BE2C (cell line): ENCODE measurements around the gene TCF4.

ENCODE experiments used
- DNase-seq: peaks from one replicate; pipeline ENCODE4 v3.0.0-alpha.2; 2020
- H3K27me3 ChIP-seq: fragments of 250-450 bp; sonication (Bioruptor Pico); 2 replicates; pipeline ENCODE4 v1.5.1; 2020; ENCODE audit warnings: mild to moderate bottlenecking
- H3K36me3 ChIP-seq: fragments of 250-450 bp; sonication (Bioruptor Pico); 2 replicates; pipeline ENCODE4 v1.5.1; 2020; ENCODE audit warnings: mild to moderate bottlenecking
- H3K4me1 ChIP-seq: fragments of 250-450 bp; sonication (Bioruptor Pico); 2 replicates; pipeline ENCODE4 v1.5.1; 2020
- H3K4me3 ChIP-seq: 2 replicates; pipeline ENCODE4 v1.5.1; 2011; ENCODE audit warnings: low read depth, low read length
- H3K9me3 ChIP-seq: fragments of 250-450 bp; sonication (Bioruptor Pico); 2 replicates; pipeline ENCODE4 v1.5.1; 2020
- CTCF ChIP-seq: IDR thresholded peaks from 2 replicates; pipeline ENCODE4 v1.5.1; 2012; ENCODE audit warnings: mild to moderate bottlenecking, low read depth, low read length

The TCF4 gene

GRCh38 chr18:55319459-55320193 is 268.4 kb downstream of the TCF4 start:
- peaks cover 3% of the 10 kb centered on the region; the same call in 1 of the 2 replicates for H3K4me1 ChIP-seq
- no peaks in the 10 kb centered on the region for H3K9me3 ChIP-seq
- no peak for DNase-seq
- H3K4me3 ChIP-seq, result peak overlapping the region; percentile 95
- no peaks in the 10 kb centered on the region for H3K27me3 ChIP-seq
- TF ChIP-seq CTCF, result no peak
- H3K36me3 ChIP-seq, result no peaks in the 10 kb centered on the region

- DNase-seq, result no peak
- H3K4me1 ChIP-seq, result no peaks in the 10 kb centered on the region
- H3K27me3 ChIP-seq, result no peaks in the 10 kb centered on the region
- no peaks in the 10 kb centered on the region for H3K36me3 ChIP-seq
- H3K4me3 ChIP-seq, result peak overlapping the region; percentile 95
- no peak for TF ChIP-seq CTCF
- H3K9me3 ChIP-seq, result no peaks in the 10 kb centered on the region
Observed at GRCh38 chr18:55318951-55319441, 269.0 kb downstream of the TCF4 start.

- Histone ChIP-seq H3K27me3 (no peaks in the 10 kb centered on the region), H3K36me3 (no peaks in the 10 kb centered on the region), H3K9me3 (no peaks in the 10 kb centered on the region), H3K4me1 (no peaks in the 10 kb centered on the region; the same call in 1 of the 2 replicates), H3K4me3 (peak overlapping the region; percentile 95)
- TF ChIP-seq CTCF, result no peak
- no peak for DNase-seq
Observed at GRCh38 chr18:55317864-55318263, 270.1 kb downstream of the TCF4 start.

- no peaks in the 10 kb centered on the region for H3K36me3 ChIP-seq
- H3K9me3 ChIP-seq, result no peaks in the 10 kb centered on the region
- peak overlapping the region; percentile 95 for H3K4me3 ChIP-seq
- TF ChIP-seq CTCF, result no peak
- DNase-seq, result no peak
- H3K4me1 ChIP-seq, result no peaks in the 10 kb centered on the region; the same call in 1 of the 2 replicates
- H3K27me3 ChIP-seq, result no peaks in the 10 kb centered on the region
Observed at GRCh38 chr18:55317324-55317723, 270.7 kb downstream of the TCF4 start.

GRCh38 chr18:55316486-55317184 is 271.4 kb downstream of the TCF4 start:
- no peaks in the 10 kb centered on the region; the same call in 1 of the 2 replicates for H3K4me1 ChIP-seq
- peak overlapping the region; percentile 95 for H3K4me3 ChIP-seq
- DNase-seq, result no peak
- no peaks in the 10 kb centered on the region for H3K9me3 ChIP-seq
- TF ChIP-seq CTCF, result no peak
- H3K36me3 ChIP-seq, result no peaks in the 10 kb centered on the region
- no peaks in the 10 kb centered on the region for H3K27me3 ChIP-seq
